Activated CD4-positive, alpha-beta T cell treated with anti-CD3 and anti-CD28 coated beads, Interleukin-2, amount 50 U/mL, for 4 hours (primary cell): ENCODE results near the gene OIP5.
A peak's percentile ranks its signal among the peaks of the same experiment; 100 is the strongest.
"Not testable (repeated sequence)": the region's sequence is repeated elsewhere in the genome, so short reads cannot be mapped to it uniquely, and the experiment has no call there.

Experiments
- DNase-seq, 2 experiments: peaks; one replicate each; pipeline ENCODE4 v3.0.0-alpha.2; 2020

Gene OIP5

GRCh38 chr15:41332194-41333025 is at the start of gene OIP5, which contains the start of gene NUSAP1:
TSS of gene OIP5 (minus strand) at chr15:41332591. CDS start at chr15:41332561, 30 bp downstream.
TSS of gene NUSAP1 (plus strand) at chr15:41332881. CDS start at chr15:41332958, 77 bp downstream.
- peak; percentile 98 for DNase-seq

GRCh38 chr15:41377978-41378377 is 45.6 kb upstream of the OIP5 start:
- DNase-seq, result no peak

GRCh38 chr15:41367418-41367817 is 35.0 kb upstream of the OIP5 start:
- no peak for DNase-seq

DNA sequence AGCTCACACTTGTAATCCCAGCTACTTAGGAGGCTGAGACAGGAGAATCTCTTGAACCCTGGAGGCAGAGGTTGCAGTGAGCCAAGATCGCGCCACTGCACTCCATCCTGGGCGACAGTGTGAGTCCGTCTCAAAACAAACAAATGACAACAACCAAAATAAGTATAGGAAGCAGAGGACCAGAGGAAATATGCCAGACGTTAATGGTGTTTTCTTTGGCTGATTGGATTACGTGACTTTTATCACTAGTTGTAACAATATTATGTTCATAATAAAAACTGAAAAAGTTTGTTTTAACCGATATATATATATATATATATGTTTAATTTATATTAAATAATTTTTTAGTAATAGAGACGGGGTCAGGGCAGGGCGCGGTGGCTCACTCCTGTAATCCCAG is 22.0 kb upstream of the OIP5 start:
- DNase-seq, result no peak

- DNase-seq, result no peak
Observed at GRCh38 chr15:41350057-41350717, 17.8 kb upstream of the OIP5 start.

- no peak for DNase-seq
Observed at GRCh38 chr15:41347236-41347635, 14.8 kb upstream of the OIP5 start.

DNA sequence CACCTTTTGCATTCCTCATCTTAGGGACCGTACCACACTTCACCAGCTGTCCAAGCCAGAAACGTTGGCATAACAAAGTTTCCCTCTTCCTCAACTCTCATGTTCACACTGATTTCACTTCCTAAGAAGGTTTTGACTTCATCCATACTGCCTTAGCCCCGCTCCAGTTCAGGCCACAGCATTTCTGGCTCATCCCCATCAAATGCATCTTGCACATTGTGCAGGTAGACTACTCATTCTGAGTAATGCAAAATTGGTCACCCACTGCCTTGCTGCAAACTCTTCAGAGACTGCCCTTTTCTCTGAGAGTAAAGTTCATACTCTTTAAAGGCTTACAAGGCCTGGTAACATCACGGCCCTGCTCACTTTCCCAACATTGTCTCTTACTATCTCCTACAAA is 9.1 kb upstream of the OIP5 start:
- no peak for DNase-seq

DNA sequence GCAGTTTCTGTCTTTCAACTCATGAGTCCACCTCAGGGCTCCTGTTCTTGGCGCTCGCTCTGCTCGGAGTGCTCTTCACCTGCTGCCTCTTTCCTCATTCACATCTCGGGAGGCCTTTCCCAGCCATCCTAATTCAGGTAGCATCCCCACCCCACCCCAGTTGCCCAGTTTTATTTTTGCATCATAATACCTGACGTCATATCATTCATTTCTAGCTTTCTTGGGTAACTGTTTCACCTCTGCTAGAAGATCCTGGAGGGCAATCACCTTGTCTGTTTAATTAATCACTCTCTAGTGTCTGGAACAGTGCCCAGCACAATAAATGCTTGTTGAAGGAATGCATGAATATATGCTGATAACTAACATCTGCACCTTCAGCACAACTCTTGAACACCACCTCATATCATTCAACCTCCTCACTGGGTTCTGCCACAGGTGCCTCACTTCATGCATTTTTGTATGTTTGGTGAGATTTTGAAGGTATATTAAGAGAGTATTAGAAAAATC is 7.9 kb upstream of the OIP5 start:
- no peak for DNase-seq

DNA sequence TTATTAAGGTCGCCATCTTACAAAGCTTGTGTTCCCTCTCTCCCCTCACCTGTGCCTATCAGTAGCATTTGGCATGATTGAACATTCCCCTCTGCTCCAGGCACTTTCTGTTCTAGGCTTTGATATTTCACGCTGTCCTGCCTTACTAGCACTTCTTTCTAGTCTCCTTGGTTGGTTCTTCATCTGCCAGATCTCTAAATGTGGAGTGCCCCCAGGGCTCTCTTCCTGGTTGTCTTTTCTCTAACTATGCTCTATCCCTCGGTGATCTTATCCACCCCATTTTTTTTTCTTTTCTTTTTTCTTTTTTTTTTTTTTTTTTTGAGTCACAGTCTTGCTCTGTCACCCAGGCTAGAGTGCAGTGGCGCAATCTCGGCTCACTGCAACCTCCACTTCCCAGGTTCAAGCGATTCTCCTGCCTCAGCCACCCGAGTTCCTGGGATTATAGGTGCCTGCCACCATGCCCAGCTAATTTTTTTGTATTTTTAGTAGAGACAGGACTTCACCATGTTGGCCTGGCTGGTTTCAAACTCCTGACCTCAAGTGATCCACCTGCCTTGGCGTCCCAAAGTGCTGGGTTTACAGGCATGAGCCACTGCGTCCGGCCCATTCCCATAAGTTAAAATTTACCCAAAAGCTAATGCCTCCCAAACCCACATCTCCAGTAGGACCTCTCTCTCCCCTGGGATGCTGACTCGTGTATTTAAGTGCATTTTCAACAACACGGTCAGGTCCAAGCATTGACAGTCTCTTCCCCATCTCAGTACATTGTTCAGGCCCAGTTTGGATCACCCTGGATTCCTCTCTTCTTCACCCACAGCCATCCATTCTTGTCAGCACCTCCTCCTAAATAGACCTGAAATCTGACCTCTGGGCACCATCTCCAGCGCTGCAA is 5.5 kb upstream of the OIP5 start:
- no peak for DNase-seq

DNA sequence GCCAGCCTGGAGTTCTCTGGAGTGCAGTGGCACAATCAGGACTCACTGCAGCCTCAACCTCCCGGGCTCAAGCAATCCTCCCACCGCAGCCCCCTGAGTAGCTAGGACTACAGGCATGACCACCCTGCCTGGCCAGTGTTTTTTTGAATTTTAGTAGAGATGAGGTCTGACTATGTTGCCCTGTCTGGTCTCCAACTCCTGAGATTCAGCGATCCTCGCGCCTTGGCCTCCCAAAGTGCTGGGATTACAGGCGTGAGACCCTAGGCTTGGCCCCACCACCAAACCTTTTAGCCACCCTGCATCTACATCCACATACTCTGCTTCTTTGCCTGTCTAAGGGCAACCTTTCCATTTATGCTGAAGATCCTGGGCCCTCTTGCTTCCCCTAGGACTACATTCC is 4.7 kb upstream of the OIP5 start:
- no peak for DNase-seq

DNA sequence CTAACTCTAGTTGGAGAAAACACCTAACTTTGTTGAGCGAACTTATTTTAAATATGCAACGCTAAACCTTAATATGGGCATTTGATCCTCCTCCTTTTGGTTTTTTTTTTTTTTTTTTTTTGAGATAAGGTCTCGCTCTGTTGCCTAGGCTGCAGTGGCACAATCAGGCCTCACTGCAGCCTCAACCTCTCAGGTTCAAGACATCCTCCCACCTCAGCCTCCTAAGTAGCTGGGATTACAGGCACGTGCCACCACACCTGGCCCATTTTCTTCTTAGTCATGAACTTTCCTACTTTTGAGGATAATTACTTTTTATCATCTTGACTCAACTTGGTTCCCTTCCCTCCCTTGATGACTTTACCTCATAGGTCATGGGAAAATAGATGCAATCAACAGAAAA is 4.2 kb upstream of the OIP5 start:
- DNase-seq, result no peak

DNA sequence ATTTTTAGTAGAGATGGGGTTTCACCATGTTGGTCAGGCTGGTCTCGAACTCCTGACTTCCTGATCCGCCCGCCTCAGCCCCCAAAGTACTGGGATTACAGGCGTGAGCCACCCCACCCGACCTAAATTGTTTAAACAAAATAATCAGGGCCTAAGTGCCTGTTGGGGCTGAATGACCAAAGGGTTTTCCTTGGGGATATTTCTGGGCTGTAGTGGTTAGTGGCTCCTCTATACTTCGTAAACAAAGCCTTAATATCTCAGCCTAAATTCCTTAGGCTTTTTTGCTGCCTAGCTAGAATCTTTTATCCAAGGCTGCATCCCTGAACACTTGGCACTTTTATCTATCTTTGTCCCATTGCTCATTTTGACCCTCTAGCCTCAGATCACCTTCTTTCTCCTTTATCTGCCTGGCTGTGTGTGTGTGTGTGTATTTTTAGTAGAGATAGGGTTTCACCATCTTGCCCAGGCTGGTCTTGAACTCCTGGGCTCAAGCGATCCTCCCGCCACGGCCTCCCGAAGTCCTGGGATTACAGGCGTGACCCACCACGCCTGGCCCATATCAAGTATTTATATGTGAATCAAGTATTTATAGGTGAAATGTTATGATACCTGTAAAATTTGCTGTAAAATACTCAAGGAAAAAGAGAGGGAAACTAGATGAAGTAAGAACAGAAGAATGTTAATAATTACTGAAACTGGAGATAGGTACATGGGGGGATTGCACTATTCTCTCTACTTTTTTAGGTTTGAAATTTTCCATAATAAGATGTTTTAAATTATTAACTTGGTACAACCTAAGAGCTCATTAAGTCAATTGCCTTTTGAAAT is 2.1 kb upstream of the OIP5 start:
- DNase-seq, result no peak

GRCh38 chr15:41333026-41333562 is 703 bp upstream of the OIP5 start:
- no peak for DNase-seq

- DNase-seq, result no peak
Observed at GRCh38 chr15:41331833-41332193, 578 bp downstream of the OIP5 start.

- no peak for DNase-seq
Observed at GRCh38 chr15:41331281-41331680, 1.1 kb downstream of the OIP5 start.

DNA sequence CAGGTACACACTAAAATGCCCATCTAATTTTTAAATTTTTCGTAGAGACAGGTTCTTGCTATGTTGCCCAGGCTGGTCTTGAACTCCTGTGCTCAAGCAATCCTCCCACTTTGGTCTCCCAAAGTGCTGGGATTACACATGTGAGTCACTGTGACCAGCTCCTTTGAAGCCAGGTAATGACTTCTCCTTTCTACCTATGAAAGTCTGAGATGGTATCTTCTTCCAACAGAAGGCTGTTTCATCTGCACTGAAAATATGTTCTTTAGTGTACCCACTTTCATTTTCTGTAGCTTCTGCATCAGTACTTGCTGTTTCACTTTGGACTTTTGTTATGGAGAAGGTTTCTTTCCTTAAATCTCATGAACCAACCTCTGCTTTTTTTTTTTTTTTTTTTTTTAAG is 8.8 kb downstream of the OIP5 start:
- no peak for DNase-seq

DNA sequence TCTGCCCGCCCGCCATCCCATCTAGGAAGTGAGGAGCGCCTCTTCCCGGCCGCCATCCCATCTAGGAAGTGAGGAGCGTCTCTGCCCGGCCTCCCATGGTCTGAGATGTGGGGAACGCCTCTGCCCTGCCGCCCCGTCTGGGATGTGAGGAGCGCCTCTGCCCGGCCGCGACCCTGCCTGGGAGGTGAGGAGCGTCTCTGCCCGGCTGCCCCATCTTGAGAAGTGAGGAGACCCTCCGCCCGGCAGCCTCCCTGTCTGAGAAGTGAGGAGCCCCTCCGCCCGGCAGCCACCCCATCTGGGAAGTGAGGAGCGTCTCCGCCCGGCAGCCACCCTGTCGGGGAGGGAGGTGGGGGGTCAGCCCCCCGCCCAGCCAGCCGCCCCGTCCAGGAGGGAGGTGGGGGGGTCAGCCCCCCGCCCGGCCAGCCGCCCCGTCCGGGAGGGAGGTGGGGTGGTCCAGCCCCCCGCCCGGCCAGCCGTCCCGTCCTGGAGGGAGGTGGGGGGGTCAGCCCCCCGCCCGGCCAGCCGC is 11.5 kb downstream of the OIP5 start:
- DNase-seq, result not testable (repeated sequence)

GRCh38 chr15:41309226-41309905 is 23.0 kb downstream of the OIP5 start:
- no peak for DNase-seq

DNA sequence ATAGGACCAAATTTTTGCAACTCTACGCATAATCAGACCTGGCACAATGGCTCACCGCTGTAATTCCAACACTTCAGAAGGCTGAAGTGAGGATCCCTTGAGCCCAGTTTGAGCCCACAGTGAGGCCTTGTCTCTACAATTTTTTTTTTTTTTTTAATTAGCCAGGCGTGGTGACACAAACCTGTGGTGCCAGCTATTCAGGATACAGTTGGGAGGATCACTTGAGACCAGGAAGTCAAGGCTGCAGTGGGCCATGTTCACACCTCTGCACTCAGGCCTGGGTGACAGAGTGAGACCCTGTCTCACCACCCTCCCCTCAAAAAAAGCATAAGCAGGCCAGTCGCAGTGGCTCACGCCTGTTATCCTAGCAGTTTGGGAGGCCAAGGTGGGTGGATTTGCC is 24.7 kb downstream of the OIP5 start:
- DNase-seq, result no peak

DNA sequence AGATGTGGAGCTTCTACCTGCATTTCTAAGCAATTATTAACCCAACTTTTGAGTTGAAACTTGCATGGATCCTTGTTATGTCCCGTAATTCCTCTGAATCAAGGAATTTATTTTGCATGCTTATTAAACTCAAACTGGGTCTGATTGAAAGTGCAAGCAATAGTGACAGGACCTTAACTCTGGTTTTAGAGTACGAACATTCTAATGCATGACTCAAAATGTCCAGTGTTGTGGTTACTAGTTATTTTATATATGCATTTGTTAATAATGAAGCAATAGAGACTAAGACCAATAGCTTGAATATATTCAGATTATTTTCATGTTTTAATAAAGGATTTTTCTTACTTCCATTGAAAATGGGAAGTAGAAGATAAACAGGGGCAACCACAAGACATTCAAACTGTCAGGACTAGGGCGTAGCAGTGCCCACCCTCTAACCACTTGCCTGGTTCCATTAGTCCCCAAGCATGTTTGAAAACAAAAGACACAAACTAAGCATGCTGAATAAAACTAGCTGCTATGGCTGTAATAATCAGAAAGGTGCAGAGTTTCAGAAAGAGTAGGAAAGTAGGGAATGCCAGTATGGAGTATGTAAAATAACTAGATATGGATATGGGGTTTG is 28.1 kb downstream of the OIP5 start:
- no peak for DNase-seq

DNA sequence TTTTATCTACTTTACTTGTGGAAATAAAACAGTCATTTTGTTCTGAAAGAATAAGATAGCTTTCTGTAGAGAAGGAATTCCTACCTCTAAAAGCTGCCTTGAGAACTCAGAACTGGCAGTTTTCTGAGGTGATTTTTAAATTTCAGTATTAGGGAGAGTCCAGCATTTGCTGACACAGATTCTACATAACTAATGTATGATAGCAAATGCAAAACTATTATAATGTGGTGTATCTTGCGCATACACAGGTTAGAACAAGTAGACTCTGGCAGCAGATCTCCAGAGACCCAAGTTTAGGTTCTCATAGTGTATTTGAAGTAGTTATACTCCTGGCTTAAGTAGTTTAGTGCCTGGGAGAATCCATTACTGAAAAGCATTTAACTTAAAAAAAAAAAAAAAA is 30.8 kb downstream of the OIP5 start:
- no peak for DNase-seq
